ELR (cell line): Measurements from ENCODE around the gene PRKCE.
A peak's percentile ranks its signal among the peaks of the same experiment; 100 is the strongest.

Experiments
- DNase-seq: peaks from one replicate; pipeline ENCODE4 v3.0.0-alpha.2; 2015; ENCODE audit warnings: low read depth

The PRKCE gene

DNA sequence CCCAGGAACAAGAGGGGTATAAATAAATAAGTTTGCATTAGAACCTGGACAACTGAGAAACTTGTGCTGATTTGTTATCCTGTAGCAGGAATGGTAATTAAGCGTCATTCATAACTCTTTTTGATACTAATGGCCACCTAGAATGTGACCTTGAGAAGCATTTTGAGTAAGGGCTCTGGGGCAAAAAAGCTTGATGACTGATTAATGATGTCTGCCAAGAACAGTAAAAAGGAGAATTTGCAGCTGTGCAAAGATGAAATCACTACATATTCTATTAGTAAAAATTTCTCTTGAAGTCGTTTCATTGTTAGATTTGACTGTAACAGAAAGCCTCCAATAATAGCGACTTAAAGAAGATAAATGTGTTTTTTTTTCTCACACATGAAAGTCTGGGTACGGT lies 157.7 kb downstream of the PRKCE start:
- DNase-seq: no peak

DNA sequence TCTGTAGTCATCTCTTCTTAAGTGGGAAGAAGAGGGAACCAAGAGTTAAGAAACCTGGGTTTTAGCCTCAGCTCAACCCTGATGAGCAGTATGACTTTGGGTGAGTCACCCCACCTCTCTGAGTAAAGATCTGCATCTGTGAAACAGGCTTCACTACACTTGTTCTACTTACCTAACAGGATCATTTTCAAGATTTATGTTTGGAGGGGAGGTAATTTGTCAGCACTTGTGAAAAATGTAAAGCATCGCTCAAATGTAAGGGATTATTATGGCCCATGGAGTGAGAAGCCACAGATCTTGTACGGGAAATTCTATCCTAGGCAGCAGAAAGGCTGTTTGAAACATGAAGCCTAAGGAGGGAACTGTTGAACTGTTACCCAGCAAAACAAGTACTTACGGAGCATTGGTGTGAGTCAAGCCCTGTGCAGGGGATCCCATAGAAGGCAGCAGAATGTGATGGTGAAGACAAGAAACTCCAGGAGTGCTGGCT lies 160.6 kb downstream of the PRKCE start:
- peak; percentile 80 for DNase-seq

DNA sequence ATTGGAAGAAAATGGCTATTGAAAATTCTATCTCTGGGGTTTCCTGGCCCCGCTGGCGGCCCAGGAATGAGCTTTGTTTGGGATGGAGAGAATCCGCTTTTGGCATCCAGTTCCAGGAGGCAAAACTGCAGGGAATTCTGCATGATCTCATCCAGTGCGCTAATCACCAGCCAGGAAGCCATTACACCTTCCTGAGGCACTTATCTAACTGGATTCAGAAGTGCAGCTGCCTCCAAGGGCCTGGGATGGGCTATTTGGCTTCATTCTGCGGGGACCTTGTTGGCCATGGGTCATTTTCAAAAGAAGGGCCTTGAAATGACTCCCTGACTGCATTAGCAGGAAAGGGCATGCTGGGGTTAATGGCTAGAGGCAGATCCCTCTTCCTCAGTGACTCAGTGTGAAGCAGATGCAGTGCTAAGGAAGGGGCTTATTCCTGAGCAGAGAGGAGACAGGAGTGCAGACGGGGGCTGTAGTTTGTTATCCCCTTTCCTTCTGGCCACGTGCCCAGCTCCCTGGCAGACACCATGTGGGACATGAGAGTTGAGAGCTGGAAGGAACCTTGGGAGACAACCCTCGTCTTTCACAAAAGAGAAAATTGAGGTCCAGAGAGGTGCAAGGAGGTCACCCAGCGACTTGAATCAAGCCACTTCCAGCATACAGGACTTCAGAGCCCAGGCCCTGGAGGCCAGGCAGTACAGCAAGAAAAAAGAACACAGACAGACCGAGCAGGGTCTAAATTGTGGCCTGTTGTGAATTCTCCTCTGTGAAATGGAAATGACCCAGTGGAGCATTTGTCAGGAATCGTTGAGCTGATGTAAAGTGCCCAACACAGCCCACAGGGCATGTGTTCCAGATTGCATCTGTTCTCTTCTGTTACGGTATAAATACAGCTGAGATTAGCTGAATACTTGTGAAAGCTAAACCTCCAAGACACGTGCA lies 161.8 kb downstream of the PRKCE start:
- DNase-seq: peak; percentile 48

DNA sequence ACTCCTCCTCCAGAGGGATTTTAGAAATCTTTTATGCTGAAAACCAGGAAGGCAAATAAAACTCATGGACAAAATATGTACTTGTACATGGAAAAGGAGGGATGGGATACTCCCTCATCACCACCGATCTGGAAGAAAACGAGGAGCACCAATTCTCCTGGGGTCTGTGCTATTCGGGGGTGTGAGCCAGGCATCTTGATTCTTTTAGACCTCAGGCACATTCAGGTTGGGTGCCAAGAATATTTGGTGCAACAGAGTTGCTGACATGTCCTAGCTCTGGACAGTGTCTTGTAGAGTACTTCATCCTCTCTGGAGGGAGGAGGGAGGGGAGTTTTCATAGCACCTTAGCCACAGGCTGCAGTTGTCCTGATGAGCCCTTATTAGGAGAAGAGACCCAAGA lies 163.0 kb downstream of the PRKCE start:
- no peak for DNase-seq

DNA sequence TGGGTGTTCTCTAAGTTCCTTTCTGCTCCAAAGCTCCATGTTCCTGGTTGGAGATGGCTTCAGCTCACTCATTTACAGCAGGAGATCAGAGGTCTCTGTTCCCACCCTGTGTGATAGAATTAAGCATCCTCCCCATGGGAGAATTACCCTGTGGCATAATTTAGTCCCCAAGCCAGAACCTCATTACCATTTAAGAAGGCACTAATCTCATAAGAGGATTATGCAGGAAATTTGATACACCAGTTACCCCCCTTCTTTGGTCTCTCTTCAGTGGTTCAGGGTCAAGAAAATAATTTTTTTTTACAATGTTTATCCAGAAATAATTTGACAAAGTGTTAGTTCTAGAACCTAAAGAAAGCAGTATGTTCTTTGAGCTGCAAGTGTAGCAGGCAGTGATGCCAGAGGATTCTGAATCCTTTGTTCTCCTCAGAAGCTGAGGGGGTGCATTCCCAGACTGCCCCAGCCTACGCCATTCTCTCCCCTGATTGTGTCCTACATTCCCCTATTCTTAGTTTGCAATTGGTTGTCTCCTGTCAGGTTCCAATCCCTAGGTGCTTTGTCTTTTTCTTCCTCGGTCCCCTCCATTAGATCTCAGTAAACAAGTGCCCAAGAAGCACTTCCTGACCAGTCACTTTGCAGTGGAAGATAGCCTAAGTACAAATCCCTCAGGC lies 163.6 kb downstream of the PRKCE start:
- DNase-seq: no peak

DNA sequence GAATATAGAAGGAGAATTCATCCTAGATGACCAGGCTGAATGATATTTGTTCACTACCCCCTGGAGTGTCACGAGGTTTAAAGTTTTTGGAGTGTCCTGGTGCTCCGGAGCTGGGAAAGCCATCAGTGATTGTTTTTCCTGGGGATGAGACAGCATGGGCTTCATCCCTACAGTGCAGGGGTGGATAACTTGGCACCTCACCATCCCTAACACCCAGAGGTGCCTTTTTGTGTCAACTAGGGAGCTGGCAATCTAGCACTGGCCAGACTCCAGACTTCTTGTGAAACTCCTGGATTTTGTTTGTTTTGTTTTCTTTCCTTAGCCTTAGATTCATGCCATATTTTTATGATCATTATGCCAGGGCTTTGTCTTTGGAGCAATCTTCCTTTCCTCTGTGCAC lies 164.8 kb downstream of the PRKCE start:
- no peak for DNase-seq

DNA sequence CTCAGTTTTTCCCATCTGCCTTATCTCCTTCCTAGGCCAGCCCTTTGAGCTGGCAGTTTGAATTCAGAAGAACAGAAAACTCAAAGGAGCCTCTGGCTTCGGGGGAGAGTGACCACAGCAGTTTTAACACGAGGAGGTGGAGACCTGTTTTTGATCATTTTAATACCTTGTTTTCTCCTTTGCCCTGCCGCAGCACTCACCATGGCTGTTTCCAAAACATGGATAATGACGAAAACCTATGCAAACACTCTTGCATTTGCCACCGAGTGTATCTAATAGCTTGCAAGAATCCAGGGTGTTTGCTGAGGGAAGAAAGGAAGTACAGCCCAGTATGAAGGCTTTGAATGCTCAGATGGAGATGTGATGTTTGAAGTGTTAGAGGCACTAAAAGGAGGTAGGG lies 167.1 kb downstream of the PRKCE start:
- no peak for DNase-seq

DNA sequence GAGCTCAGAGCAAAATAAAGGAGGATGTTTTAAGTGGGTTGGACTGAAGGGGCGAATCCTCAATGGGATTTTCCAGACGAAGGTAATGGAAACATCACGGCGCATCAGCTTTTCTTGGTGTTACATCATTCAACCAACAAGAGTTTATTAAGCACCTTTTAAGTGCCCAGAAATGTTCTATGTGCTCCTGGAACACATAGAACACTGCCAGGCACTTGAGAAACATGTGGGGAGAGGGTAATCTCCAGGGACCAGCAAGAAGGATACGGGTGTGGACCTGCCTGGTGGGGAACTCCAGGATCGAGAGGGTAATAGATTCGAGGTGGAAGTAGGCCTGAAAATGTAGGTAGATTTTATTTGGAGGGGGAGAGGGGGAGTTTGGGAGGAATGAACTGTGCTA lies 168.6 kb downstream of the PRKCE start:
- no peak for DNase-seq

DNA sequence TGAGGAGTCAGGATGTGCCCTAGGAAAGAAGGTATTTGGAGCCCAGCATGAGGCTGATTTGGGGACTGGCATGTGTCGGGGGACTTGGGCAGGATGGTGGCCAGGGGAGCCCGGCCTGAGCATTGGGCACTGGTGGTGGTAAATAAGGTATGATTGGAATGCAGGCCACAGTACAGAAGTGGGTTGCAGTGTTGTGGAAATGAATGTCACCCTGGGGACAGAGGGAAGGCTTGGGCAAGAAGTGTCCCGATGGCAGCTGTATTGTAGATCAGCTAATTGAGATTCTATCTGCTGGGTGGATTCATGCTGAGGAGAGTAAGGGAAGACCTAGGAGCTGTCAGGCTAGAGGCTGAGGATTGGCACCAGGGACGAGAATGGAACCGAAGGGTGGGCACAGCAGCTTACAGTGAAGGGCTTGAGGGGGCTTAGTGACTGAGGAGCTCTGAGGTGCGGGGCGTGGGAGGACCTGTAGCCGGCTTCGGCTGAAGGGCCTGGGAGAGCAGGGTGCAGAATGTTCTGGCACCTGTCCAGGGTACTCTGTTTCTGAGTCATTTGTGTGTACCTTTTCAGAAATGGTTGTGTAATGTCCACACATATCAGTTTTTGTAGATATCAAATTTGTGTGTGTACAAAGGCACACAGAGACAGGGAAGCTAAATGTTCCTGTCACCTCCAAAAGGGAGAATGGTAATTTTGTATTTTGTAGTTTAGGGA lies 170.2 kb downstream of the PRKCE start:
- DNase-seq: peak; percentile 52

DNA sequence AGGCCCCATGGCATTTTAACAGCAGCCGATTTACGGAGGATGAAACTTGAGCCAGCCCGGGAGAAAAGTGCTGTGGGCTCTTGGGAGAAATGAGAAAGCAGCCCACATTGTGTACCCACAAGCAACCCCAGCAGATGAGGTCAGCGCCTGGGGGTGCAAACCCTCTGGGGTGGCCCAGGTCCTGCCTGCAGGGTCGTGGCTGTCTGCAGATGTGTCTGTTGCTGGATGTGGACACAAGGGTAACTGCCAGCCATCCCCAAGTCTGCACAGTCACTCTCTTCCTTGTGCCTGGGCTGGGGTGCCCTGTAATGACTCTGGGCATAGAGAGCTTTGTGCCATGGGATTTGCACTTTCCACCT lies 170.8 kb downstream of the PRKCE start:
- DNase-seq: peak; percentile 37

DNA sequence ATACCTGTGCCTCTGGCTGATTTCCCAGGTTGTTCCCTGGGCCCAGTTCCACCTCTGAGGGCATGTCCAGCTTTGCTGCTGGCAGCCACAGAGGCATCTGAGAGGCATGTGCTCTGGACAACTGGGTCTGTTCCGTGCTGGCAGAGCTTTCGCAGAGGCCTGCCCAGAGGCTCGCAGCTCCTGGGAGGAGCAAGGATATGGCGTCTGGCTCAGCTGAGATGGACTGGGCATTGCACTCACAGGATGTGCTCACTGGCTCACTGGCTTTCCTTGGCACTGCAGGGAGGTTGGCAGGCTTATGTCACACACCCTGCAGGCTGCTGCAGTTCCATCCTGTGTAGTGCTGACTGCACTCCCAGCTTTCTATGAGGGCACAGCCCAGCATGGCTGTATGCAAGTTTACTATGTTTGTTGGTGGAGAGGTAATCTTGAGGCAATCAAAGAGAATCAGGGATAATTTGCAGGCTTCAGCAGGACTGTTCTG lies 172.3 kb downstream of the PRKCE start:
- DNase-seq: no peak

DNA sequence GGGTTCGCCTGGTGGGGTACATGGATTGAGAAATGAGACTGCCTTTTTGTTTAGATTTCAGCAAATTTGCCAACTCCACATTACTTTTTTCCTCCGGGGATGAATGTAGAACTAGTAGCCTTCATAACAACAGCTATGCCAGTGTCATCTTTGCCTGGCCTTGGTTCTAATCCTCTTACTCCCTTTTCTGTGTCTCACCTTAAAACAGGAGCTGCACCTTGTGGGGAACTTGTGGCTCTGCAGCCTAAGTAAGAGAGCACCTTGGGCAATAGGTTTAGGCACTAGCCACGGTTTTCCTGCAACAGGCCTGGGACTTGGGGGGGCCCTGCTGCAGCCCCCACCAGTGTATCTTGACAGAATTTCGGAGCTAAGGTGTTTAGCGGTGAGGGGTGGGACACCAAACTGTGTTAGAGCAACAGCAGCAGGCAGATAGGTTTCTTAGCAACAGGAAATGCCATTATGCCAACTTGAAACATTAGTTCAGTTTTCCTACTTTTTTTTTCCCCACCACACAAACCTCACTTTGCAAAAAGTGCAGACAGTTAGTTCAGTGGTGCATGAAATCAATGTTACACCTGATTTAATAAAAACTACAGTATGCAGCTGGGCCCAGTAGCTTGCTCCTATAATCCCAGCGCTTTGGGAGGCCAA lies 173.7 kb downstream of the PRKCE start:
- DNase-seq: no peak

DNA sequence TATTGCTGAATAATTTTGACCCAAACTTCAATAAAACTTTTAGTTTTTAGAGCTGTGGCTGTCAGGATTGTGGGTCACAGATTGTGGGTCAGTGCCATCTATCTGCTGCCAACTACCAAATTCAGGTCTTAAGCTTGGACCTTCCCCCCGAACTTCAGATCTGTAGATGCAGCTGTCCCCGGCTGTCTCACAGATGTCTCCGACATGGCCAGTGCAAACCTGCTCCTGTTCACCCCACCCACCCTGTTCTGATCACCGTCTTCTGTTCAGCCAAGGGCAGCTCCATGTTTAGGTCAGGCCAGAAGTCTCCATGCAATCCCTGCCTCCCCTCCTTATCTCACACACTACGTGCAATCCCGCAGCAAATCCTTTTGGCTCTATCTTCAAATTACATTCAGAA lies 175.0 kb downstream of the PRKCE start:
- no peak for DNase-seq

DNA sequence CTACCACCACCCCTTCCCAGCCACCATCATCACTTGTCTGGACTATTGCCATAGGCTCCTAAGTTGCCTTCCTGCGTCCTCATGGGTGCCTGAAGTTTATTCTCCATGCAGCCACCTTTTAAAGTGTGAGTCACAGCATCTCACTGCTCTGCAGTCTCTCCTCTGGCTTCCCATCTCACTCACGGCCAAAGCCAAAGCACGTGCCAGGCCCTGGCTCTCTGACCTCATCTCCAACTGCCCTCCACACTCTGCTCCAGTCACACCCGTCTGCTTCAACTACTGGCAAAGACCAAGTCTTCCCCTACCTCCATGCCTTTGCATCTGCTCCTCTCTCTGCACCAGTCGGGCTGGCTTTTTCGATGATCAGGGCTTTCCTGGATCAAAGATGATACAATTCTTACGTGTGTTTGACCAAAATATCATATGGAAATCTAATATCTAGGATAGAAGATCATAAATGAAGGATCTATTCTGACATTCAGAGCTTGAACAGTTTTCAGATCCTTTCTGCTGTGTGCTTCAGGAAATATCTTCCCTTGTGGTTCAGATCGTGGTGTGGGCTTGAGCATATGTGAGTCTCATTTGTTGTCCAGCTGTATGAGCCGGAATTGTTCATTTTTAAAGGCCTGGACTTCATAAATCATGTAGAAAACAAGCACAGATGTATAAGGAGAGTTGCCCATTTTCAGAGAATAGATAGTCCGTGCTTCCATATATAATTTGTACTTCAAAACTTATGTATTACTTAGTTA lies 175.6 kb downstream of the PRKCE start:
- peak; percentile 72 for DNase-seq

DNA sequence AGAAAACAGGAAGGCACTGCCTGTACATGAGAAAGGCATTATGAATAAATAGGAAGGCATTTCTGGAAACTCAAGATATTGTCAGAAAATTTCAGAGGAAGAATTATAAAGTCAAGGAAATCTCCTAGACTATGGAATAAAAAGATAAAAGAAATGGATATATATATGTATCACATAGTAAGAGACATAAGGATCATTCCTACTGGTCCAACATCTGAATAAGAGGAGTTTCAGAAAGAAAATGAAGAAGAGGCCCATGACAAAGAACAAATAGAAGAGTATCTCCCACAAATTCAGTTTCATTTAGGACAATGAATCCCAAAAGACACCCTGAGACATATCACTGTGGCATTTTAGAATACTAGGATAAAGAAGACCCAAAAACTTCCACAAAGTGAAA lies 178.8 kb downstream of the PRKCE start:
- no peak for DNase-seq

DNA sequence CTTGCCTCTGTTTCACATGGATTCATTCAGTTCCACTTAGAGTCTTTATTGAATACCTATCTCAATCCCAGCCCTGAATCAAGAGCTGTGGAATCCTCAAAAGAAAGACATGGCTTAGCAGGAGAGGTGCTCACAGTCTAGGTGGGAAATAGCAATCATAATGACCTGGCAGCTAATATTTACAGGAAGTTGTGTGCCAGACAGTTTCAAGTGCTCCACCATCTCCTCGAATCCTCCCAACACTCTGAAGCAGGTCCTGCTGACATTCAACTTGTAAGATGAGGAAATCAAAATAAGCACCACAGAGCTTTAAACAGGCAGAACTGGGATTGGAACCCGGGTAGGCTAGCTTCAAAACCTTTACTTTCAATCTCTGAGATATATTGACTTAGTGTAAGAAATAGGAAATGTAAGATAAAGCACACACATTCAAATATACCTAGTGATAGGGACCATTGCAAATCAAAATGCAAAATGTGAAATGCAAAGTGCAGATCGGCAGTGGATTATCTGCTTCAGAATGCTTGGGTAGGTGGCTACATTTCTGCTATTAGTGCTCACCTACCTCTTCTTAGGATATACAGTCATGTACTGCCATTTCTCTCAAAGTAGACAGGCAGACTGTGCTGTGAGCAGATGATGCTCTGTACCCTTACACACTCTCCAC lies 182.0 kb downstream of the PRKCE start:
- no peak for DNase-seq

DNA sequence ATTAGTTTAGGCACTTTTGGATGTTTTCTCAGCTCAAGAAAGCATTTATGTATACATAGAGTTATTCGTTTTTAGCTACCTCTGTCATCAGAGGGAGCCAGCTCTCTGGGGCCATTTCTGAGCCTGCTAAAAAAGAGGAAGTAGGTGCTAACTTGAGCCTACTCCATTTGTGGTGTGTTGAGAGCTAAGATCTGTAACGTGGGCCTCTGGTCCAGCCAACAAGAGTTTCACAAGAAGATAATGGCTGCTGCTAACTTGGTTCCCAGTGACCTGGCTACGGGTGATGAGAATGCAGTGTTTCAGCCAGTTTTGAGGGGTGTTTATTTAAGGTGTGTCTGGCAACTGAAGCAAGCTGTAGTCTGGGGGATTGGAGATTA lies 182.5 kb downstream of the PRKCE start:
- no peak for DNase-seq

DNA sequence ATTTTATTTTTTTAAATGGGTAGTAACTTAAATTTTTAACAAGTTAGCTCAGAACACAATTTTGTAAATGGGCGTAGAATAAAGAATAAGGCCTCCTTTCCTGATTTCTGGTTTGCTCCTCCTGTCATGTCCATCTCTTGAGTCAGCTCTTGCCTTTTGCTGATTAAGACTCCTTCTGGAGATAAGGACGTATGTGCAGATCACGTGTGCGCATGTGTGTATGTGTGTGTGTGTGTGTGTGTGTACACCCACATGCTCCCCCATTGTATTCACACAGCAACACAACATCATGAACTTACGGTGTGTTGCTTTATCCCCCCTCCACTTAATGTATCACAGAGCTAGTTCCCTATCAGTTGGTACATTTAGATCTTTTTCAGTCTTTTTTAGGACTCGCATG lies 182.9 kb downstream of the PRKCE start:
- DNase-seq: no peak

DNA sequence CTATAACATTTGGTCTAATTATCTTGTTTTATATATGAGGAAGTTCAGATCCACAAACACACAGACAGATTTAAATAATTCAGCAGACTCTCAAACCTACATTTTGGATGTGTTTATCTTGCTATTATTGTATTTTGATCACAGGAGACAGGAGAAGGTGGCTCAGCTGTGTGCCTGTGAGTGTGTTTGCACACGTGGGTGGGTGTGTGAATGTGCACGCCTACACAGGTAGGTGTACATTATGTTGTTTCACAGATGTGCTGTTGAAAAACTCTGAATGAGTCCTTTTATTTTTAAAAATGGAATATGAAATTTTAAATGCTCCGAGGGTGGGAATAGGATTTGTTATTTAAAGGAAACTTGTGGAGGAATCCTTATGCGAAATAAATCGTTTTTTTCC lies 183.4 kb downstream of the PRKCE start:
- no peak for DNase-seq

DNA sequence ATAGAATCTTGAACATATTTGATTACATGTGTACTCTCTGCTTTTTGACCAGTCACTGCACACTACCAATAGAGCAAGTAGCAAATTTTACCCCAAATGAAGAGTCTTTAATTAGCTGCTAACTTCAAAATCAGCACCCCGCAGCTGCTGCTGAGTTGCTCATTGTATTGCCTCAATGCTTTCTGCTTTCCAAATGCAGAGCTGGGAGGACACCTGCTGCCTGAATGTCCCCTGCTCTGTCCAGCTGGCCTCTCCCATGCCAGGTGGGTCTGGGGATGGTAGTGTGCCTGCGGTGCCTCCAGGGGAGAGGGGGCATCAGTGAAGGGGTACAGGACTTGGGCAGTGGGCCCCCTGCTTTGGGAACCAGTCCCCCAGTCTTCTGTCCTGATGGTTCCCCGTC lies 184.8 kb downstream of the PRKCE start:
- DNase-seq: no peak

DNA sequence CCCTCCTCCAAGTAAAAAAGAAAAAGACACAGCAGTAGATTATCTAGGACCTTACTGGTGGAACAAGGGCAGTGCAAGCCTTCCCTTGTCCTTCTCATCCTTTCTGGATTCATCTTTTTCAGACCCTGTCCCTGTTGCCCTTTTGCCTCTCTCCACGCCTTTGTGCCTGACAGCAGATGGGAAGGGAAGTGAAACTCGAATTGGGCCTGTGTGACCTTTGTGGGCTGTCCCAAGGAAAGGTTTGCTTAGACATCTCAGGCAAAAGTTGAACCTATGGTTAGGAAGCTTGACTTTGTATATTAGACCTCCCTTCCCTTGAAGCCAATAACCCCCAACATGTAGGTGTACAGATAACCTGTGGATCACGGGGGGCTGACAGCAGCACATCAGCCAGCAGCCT lies 185.3 kb downstream of the PRKCE start:
- DNase-seq: no peak
